Erythroblast (primary cell): ENCODE results near the gene OLFML2A.
"Not testable (repeated sequence)": the region's sequence is repeated elsewhere in the genome, so short reads cannot be mapped to it uniquely, and the experiment has no call there.

Source experiments
- DNase-seq, 2 experiments: peaks; one replicate each; lab custom pipeline; 2025; lab: John Stamatoyannopoulos, UW
- GATA1 ChIP-seq: IDR thresholded peaks from 2 replicates; pipeline ENCODE4 v1.6.1; 2011; ENCODE audit warnings: low read depth, mild to moderate bottlenecking, control low read depth, low read length, moderate library complexity
- POLR2A ChIP-seq: IDR thresholded peaks from 2 replicates; pipeline ENCODE4 v1.6.1; 2011; ENCODE audit warnings: mild to moderate bottlenecking, low read length

OLFML2A gene

GRCh38 chr9:124776954-124777648, at the start of gene OLFML2A:
Gene OLFML2A (plus strand): TSS chr9:124777133. CDS start chr9:124777271, 138 bp downstream.
- TF ChIP-seq GATA1: no peak
- TF ChIP-seq POLR2A: no peak
- peak; percentile 42 to 43 for DNase-seq

- DNase-seq: no peak
- TF ChIP-seq GATA1 (no peak), POLR2A (no peak)
Measured at GRCh38 chr9:124730772-124731171, 46.2 kb upstream of the OLFML2A start.

GRCh38 chr9:124733964-124734740, 42.8 kb upstream of the OLFML2A start:
- TF ChIP-seq POLR2A (no peak), GATA1 (no peak)
- no peak for DNase-seq

- not testable (repeated sequence) for DNase-seq
Measured at GRCh38 chr9:124734741-124735083, 42.2 kb upstream of the OLFML2A start.

GRCh38 chr9:124735121-124735520, 41.8 kb upstream of the OLFML2A start:
- no peak for DNase-seq
- no peak for TF ChIP-seq GATA1
- TF ChIP-seq POLR2A: no peak

GRCh38 chr9:124738075-124738474, 38.9 kb upstream of the OLFML2A start:
- not testable (repeated sequence) for DNase-seq

GRCh38 chr9:124739360-124739759, 37.6 kb upstream of the OLFML2A start:
- no peak for DNase-seq
- TF ChIP-seq GATA1 (no peak), POLR2A (no peak)

- no peak for DNase-seq
- TF ChIP-seq GATA1: no peak
- TF ChIP-seq POLR2A: no peak
Measured at GRCh38 chr9:124741149-124741548, 35.8 kb upstream of the OLFML2A start.

- TF ChIP-seq POLR2A: no peak
- TF ChIP-seq GATA1: no peak
- DNase-seq: no peak
Measured at GRCh38 chr9:124741662-124742061, 35.3 kb upstream of the OLFML2A start.

GRCh38 chr9:124742940-124743339, 34.0 kb upstream of the OLFML2A start:
- TF ChIP-seq GATA1 (no peak), POLR2A (no peak)
- peak in 1 of 2 experiments; percentile 29 for DNase-seq

- peak in 1 of 2 experiments; percentile 21 for DNase-seq
- TF ChIP-seq POLR2A (no peak), GATA1 (no peak)
Measured at GRCh38 chr9:124743686-124744348, 33.1 kb upstream of the OLFML2A start.

- no peak for TF ChIP-seq POLR2A
- no peak for TF ChIP-seq GATA1
- no peak for DNase-seq
Measured at GRCh38 chr9:124747065-124747464, 29.9 kb upstream of the OLFML2A start.

GRCh38 chr9:124749284-124749683, 27.6 kb upstream of the OLFML2A start:
- no peak for DNase-seq
- TF ChIP-seq GATA1 (no peak), POLR2A (no peak)

- no peak for DNase-seq
- no peak for TF ChIP-seq GATA1
- no peak for TF ChIP-seq POLR2A
Measured at GRCh38 chr9:124749781-124750180, 27.2 kb upstream of the OLFML2A start.
